IMR-90 (cell line): Measurements from ENCODE around the gene AFMID. TPM values are rescaled to one million over a fixed set of nuclear protein-coding genes. Genes with fewer than 3 reads are reported as not detected.

Experiments used
- ATAC-seq: fragments of 200-7000 bp; cut with Tn5 transposase; 2 replicates; pipeline ENCODE4 v1.9.1; 2020; ENCODE audit warnings: low read depth, mild to moderate bottlenecking, moderate library complexity
- BruUV-seq: library from RNA; stranded (reverse); fragments of 400-500 nt; replicated peaks from 2 replicates; lab custom pipeline; 2021; lab: Mats Ljungman, UMichigan
- CTCF ChIA-PET: fragments of 300-600 bp; formaldehyde crosslinking; extraction: SDS; loops from one replicate; lab custom pipeline; 2021; ENCODE audit warnings: antibody characterized with exemption; lab: Yijun Ruan, JAX
- POLR2A ChIA-PET: fragments of 300-600 bp; sonication (Branson Sonifier 250); formaldehyde crosslinking; loops from one replicate; lab custom pipeline; 2022; ENCODE audit warnings: antibody characterized with exemption; ENCODE audit not compliant: unreplicated experiment; lab: Charles Lee
- DNase-seq: peaks from one replicate; pipeline ENCODE4 v3.0.0; 2013
- H2AFZ ChIP-seq: replicated peaks from 2 replicates; pipeline ENCODE3; 2013; ENCODE audit warnings: low read length, mild to moderate bottlenecking; ENCODE audit not compliant: poor library complexity
- H2AK5ac ChIP-seq: 2 replicates; pipeline ENCODE4 v1.6.1; 2013; ENCODE audit warnings: low read depth, low read length, inconsistent platforms
- H2AK9ac ChIP-seq: replicated peaks from 2 replicates; pipeline ENCODE3; 2013; ENCODE audit warnings: mild to moderate bottlenecking, low read depth, low read length, moderate library complexity; ENCODE audit not compliant: poor library complexity
- H2BK120ac ChIP-seq: 2 replicates; pipeline ENCODE4 v1.6.1; 2013; ENCODE audit warnings: low read depth, low read length, inconsistent platforms
- H2BK15ac ChIP-seq: 3 replicates; pipeline ENCODE4 v1.6.1; 2013; ENCODE audit warnings: low read depth, low read length, inconsistent platforms
- H2BK20ac ChIP-seq: 2 replicates; pipeline ENCODE4 v1.6.1; 2013; ENCODE audit warnings: low read depth, mild to moderate bottlenecking, inconsistent platforms, low read length, moderate library complexity
- H2BK5ac ChIP-seq: 2 replicates; pipeline ENCODE4 v1.6.1; 2013; ENCODE audit warnings: mild to moderate bottlenecking, low read depth, low read length, inconsistent platforms; ENCODE audit not compliant: poor library complexity, severe bottlenecking
- H3K14ac ChIP-seq: replicated peaks from 2 replicates; pipeline ENCODE4 v1.6.1; 2013; ENCODE audit warnings: low read depth, low read length, inconsistent platforms
- H3K18ac ChIP-seq: 2 replicates; pipeline ENCODE4 v1.6.1; 2013; ENCODE audit warnings: low read depth, low read length, control low read depth
- H3K23ac ChIP-seq: 2 replicates; pipeline ENCODE4 v1.6.1; 2013; ENCODE audit warnings: low read depth, low read length, inconsistent platforms
- H3K27ac ChIP-seq: 2 replicates; pipeline ENCODE4 v1.5.1; 2013; ENCODE audit warnings: mild to moderate bottlenecking, control low read depth, low read length; ENCODE audit not compliant: insufficient read depth
- H3K27me3 ChIP-seq: 2 replicates; pipeline ENCODE4 v1.6.1; 2013; ENCODE audit warnings: low read length; ENCODE audit not compliant: control insufficient read depth, insufficient read depth
- H3K36me3 ChIP-seq: 2 replicates; pipeline ENCODE4 v1.6.1; 2013; ENCODE audit warnings: low read length, mixed read lengths; ENCODE audit not compliant: control insufficient read depth, insufficient read depth
- H3K4ac ChIP-seq: 2 replicates; pipeline ENCODE4 v1.6.1; 2013; ENCODE audit warnings: low read depth, low read length, inconsistent platforms
- H3K4me1 ChIP-seq: 2 replicates; pipeline ENCODE4 v1.6.1; 2013; ENCODE audit warnings: low read length, mixed read lengths; ENCODE audit not compliant: control insufficient read depth, insufficient read depth
- H3K4me2 ChIP-seq: 2 replicates; pipeline ENCODE4 v1.6.1; 2013; ENCODE audit warnings: low read depth, mild to moderate bottlenecking, control low read depth, low read length, moderate library complexity
- H3K4me3 ChIP-seq: 2 replicates; pipeline ENCODE4 v1.5.1; 2013; ENCODE audit warnings: low read depth, mild to moderate bottlenecking, control low read depth, low read length, moderate library complexity; ENCODE audit not compliant: insufficient read depth
- H3K56ac ChIP-seq: 2 replicates; pipeline ENCODE4 v1.6.1; 2013; ENCODE audit warnings: low read length, inconsistent platforms; ENCODE audit not compliant: insufficient read depth; ENCODE audit errors: extremely low read depth
- H3K79me1 ChIP-seq, 2 experiments: 2 replicates each; pipeline ENCODE4 v1.6.1; 2013; ENCODE audit warnings: low read length in 2 of 2, inconsistent platforms in 1 of 2, low read depth in 1 of 2
- H3K9ac ChIP-seq: 2 replicates; pipeline ENCODE4 v1.6.1; 2013; ENCODE audit warnings: low read depth, low read length, control low read depth
- H3K9me1 ChIP-seq: 2 replicates; pipeline ENCODE4 v1.6.1; 2013; ENCODE audit warnings: low read length, inconsistent platforms; ENCODE audit not compliant: insufficient read depth
- H3K9me3 ChIP-seq: 2 replicates; pipeline ENCODE4 v1.6.1; 2013; ENCODE audit warnings: low read length; ENCODE audit not compliant: control insufficient read depth, insufficient read depth
- H4K20me1 ChIP-seq: 2 replicates; pipeline ENCODE4 v1.6.1; 2013; ENCODE audit warnings: low read length, inconsistent platforms; ENCODE audit not compliant: insufficient read depth
- H4K5ac ChIP-seq: 2 replicates; pipeline ENCODE4 v1.6.1; 2013; ENCODE audit warnings: mild to moderate bottlenecking, low read depth, low read length, control low read depth
- H4K8ac ChIP-seq, 2 experiments: 2 replicates each; pipeline ENCODE4 v1.6.1; 2013; ENCODE audit warnings: low read depth in 2 of 2, low read length in 2 of 2, control low read depth in 1 of 2, inconsistent platforms in 1 of 2
- H4K91ac ChIP-seq: 2 replicates; pipeline ENCODE4 v1.6.1; 2013; ENCODE audit warnings: low read depth, low read length, inconsistent platforms; ENCODE audit not compliant: insufficient read depth
- CHD1 ChIP-seq: IDR thresholded peaks from 2 replicates; pipeline ENCODE4 v1.6.1; 2012; ENCODE audit warnings: low read depth, low read length, improper control_type of control experiment
- MAFK ChIP-seq: IDR thresholded peaks from 2 replicates; pipeline ENCODE4 v1.6.1; 2012; ENCODE audit warnings: low read depth, low read length, improper control_type of control experiment
- MAZ ChIP-seq: IDR thresholded peaks from 2 replicates; pipeline ENCODE4 v1.6.1; 2012; ENCODE audit warnings: low read depth, mild to moderate bottlenecking, low read length, improper control_type of control experiment, moderate library complexity, borderline replicate concordance
- MXI1 ChIP-seq: IDR thresholded peaks from 2 replicates; pipeline ENCODE4 v1.6.1; 2012; ENCODE audit warnings: low read depth, mild to moderate bottlenecking, low read length, moderate library complexity, borderline replicate concordance
- RAD21 ChIP-seq: IDR thresholded peaks from 2 replicates; pipeline ENCODE4 v1.6.1; 2012; ENCODE audit warnings: low read length, improper control_type of control experiment
- RCOR1 ChIP-seq: IDR thresholded peaks from 2 replicates; pipeline ENCODE4 v1.6.1; 2012; ENCODE audit warnings: mild to moderate bottlenecking, low read length, improper control_type of control experiment; ENCODE audit not compliant: insufficient replicate concordance
- WGBS, 2 experiments: methylation state at CpG; one replicate each; pipeline versions ENCODE4 v1.1.5 to v1.1.7; 2013; ENCODE audit warnings: missing lambda C conversion rate in 2 of 2; ENCODE audit not compliant: insufficient read length in 1 of 2; ENCODE audit errors: extremely low coverage in 2 of 2; 5-methylcytosine and 5-hydroxymethylcytosine counted together
- dilution Hi-C: fragments of 300-500 bp; cut with HindIII; formaldehyde crosslinking; loops from one replicate; pipeline ENCODE4 v1.14.3; 2018; ENCODE audit warnings: low sequenced_read_pairs; ENCODE audit not compliant: unreplicated experiment
- in situ Hi-C: fragments of 300-500 bp; cut with MboI; formaldehyde crosslinking; loops from 3 replicates; pipeline ENCODE4 v1.14.3; 2019; ENCODE audit warnings: low sequenced_read_pairs, inconsistent platforms, mixed read lengths
- intact Hi-C: fragments of 100-400 bp; cut with micrococcal nuclease; formaldehyde crosslinking; loops from 2 replicates; pipeline ENCODE4 v1.10.0; 2022
- polyA plus RNA-seq, 3 experiments: library from polyadenylated mRNA; depleted of rRNA; stranded (reverse); fragments of >200 nt; gene quantifications; 2 replicates each; pipeline ENCODE4 v1.2.3, GENCODE V29; 2012; ENCODE audit warnings: low replicate concordance in 1 of 3
- total RNA-seq: library from RNA; depleted of rRNA; stranded (reverse); fragments of >200 nt; gene quantifications from 2 replicates; pipeline ENCODE4 v1.2.3, GENCODE V29; 2012
- TF ChIP-seq, protein P1 (sequence below): fragments of 150-350 bp; IDR thresholded peaks from 2 replicates; pipeline ENCODE4 v1.6.1; 2017; ENCODE audit warnings: mild to moderate bottlenecking, antibody characterized with exemption, low read length, low read depth
- TF ChIP-seq, protein P2 (sequence below): fragments of 150-350 bp; IDR thresholded peaks from 2 replicates; pipeline ENCODE4 v1.6.1; 2016; ENCODE audit warnings: low read depth, mild to moderate bottlenecking, low read length, moderate library complexity, borderline replicate concordance
- TF ChIP-seq, protein P3 (sequence below): conservative IDR thresholded peaks from 2 replicates; pipeline ENCODE4 v1.5.1; 2012; ENCODE audit warnings: mild to moderate bottlenecking, low read depth, low read length, improper control_type of control experiment

The AFMID gene
- total and polyA plus RNA-seq, 2 of the 4 experiments (the other 2 are of a cell fraction) = 41.0 to 65.1 TPM

DNA sequence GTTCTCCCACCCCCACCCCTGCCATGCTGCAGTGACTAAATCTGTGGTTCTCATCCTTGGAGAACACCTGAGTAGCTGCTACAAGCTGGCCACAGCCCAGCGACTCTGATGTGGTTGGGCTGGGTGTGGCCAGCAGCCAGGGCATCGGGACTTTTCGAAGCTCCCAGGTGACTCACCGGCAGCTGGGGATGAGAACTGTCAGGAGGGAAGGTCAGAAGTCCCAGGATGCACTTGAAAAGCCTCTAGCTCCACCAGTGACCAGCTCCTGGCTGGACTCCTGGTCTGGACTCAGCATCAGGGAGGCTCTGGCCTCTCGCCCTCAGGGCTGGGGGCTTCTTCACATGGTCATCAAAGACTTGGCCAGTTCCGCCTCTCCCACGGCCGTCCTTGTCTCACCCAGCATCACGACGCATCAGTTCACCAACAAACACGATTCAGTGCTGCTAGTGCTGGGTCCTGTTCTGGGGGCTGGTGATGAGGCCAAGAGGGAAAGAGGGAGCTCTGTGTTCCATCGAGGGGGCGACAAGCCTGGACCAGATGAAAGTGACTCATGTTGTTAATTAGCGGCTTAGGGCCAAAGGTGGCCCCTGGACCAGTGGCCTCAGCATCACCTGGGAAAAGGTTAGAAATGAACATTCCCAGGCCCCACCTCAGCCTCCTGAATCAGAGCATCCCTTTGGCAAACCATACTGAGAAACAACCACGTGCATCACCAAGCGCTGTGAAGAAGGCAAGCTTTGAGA is 44.9 kb upstream of the AFMID start (continued):
- no peak for TF ChIP-seq CHD1

DNA sequence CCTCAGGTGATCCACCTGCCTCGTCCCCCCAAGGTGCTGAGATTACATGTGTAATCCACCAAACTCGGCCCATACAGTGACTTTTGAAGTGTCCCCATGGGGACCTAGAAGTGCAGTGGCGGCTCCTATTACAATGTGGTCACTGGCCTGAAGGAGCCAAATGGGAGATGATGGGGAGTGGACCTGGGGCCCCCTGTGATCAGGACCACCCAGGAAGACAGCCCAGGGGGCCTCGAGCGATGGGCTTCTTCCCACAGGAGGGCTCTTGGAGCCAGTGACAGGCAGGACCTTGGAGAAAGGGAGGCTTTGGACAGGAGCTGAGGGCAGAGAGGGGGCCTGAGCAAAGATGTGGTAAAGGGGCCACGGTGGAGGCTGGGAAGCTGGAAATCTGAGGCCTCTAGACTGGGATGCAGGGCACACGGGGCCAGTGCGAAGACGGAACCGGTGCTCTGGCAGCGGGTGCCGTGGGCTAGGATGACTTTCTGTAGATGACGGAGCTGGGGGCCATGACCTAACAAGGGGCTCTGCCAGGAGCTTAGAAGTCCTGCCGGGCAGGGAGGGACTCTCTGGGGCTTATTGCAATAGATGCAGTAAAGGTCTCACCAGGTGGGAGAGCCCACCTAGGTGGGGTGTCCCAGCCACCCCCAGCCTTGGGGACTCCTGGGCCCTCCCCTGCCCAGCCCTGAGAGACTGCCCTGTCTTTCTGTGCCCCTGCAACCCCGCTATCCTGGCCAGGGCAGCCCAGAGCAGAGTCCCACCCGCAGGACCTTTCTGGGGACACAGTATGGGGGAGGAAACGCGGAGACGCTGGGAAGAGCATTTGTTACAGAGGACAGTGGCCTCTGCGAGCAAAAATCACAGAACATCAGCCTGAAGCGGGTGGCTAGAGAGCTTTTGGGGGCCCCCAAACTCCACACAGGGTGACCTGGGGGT is 43.7 kb upstream of the AFMID start:
- BruUV-seq = no TSS peak
- no peak overlapping the region for H3K27ac ChIP-seq
- WGBS, 2 experiments = 83% methylated on average over 11 of the region's 21 CpGs; no CpG with 5 or more reads in 1 of the 2 experiments
- H2BK15ac ChIP-seq = no peak overlapping the region
- no peaks in the 10 kb centered on the region for H3K79me1 ChIP-seq
- H3K18ac ChIP-seq = no peak overlapping the region
- ChIA-PET POLR2A (interaction anchor here (0.9 kb wide), 1 partner anchor 120 kb away, joined by 3 read pairs; no protein-coding TSS in a partner anchor), CTCF (interaction anchor here (1.1 kb wide), 1 partner anchor 33 kb away, joined by 5 read pairs; no protein-coding TSS in a partner anchor)
- H3K9me1 ChIP-seq = no peaks in the 10 kb centered on the region
- no peak for DNase-seq
- H3K9me3 ChIP-seq = no peaks in the 10 kb centered on the region
- H3K4me2 ChIP-seq = no peak overlapping the region
- intact Hi-C loops (no loop called here), dilution Hi-C loops (no loop called here), in situ Hi-C loops (no loop called here)
- no peak overlapping the region for H4K5ac ChIP-seq
- no peak overlapping the region for H4K8ac ChIP-seq
- no peak overlapping the region for H3K4ac ChIP-seq
- no peak overlapping the region for H3K56ac ChIP-seq
- H2AFZ ChIP-seq = no peak overlapping the region
- ATAC-seq = no peak
- H3K27me3 ChIP-seq = no peaks in the 10 kb centered on the region; the same call in 1 of the 2 replicates
- H2BK5ac ChIP-seq = no peak overlapping the region
- no peaks in the 10 kb centered on the region for H4K20me1 ChIP-seq
- no peak overlapping the region for H4K91ac ChIP-seq
- no peak overlapping the region for H2BK20ac ChIP-seq
- H3K14ac ChIP-seq = no peak overlapping the region
- H2AK9ac ChIP-seq = no peak overlapping the region
- H3K4me1 ChIP-seq = peaks cover 3% of the 10 kb centered on the region; the same call in 1 of the 2 replicates
- H3K9ac ChIP-seq = no peak overlapping the region
- no peak overlapping the region for H2BK120ac ChIP-seq
- no peak overlapping the region for H2AK5ac ChIP-seq
- H3K36me3 ChIP-seq = no peaks in the 10 kb centered on the region
- H3K4me3 ChIP-seq = no peak overlapping the region
- no peak overlapping the region for H3K23ac ChIP-seq
- TF ChIP-seq, protein P1, sequence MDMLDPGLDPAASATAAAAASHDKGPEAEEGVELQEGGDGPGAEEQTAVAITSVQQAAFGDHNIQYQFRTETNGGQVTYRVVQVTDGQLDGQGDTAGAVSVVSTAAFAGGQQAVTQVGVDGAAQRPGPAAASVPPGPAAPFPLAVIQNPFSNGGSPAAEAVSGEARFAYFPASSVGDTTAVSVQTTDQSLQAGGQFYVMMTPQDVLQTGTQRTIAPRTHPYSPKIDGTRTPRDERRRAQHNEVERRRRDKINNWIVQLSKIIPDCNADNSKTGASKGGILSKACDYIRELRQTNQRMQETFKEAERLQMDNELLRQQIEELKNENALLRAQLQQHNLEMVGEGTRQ = no peak
- TF ChIP-seq RCOR1 = no peak
- TF ChIP-seq, protein P2, sequence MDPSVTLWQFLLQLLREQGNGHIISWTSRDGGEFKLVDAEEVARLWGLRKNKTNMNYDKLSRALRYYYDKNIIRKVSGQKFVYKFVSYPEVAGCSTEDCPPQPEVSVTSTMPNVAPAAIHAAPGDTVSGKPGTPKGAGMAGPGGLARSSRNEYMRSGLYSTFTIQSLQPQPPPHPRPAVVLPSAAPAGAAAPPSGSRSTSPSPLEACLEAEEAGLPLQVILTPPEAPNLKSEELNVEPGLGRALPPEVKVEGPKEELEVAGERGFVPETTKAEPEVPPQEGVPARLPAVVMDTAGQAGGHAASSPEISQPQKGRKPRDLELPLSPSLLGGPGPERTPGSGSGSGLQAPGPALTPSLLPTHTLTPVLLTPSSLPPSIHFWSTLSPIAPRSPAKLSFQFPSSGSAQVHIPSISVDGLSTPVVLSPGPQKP = no peak
- no peak for TF ChIP-seq MAFK
- TF ChIP-seq MAZ = no peak
- TF ChIP-seq MXI1 = no peak
- TF ChIP-seq, protein P3, sequence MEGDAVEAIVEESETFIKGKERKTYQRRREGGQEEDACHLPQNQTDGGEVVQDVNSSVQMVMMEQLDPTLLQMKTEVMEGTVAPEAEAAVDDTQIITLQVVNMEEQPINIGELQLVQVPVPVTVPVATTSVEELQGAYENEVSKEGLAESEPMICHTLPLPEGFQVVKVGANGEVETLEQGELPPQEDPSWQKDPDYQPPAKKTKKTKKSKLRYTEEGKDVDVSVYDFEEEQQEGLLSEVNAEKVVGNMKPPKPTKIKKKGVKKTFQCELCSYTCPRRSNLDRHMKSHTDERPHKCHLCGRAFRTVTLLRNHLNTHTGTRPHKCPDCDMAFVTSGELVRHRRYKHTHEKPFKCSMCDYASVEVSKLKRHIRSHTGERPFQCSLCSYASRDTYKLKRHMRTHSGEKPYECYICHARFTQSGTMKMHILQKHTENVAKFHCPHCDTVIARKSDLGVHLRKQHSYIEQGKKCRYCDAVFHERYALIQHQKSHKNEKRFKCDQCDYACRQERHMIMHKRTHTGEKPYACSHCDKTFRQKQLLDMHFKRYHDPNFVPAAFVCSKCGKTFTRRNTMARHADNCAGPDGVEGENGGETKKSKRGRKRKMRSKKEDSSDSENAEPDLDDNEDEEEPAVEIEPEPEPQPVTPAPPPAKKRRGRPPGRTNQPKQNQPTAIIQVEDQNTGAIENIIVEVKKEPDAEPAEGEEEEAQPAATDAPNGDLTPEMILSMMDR = no peak
- TF ChIP-seq RAD21 = no peak
